Stimulated activated naive CD8-positive, alpha-beta T cell treated with anti-CD3 and anti-CD28 coated beads, Interleukin-15, amount 100 ng/mL, for 72 hours (primary cell): ENCODE data around the gene TMEM186.
A peak's percentile ranks its signal among the peaks of the same experiment; 100 is the strongest.
"Not testable (repeated sequence)": the region's sequence is repeated elsewhere in the genome, so short reads cannot be mapped to it uniquely, and the experiment has no call there.

ENCODE experiments used
- ATAC-seq: fragments of 150-1000 bp; cut with Tn5 transposase; 2 replicates; pipeline ENCODE4 v1.10.0; 2021; ENCODE audit warnings: mild to moderate bottlenecking, moderate library complexity
- DNase-seq, 2 donors: peaks; one replicate each; pipeline ENCODE4 v3.0.0; 2021 to 2022
- H3K27ac Mint-ChIP-seq, 2 donors: one replicate each; pipeline ENCODE4 v1.8.0; 2022; ENCODE audit warnings: mild to moderate bottlenecking in 2 of 2, mixed read lengths in 2 of 2, moderate library complexity in 2 of 2
- H3K27me3 Mint-ChIP-seq: one replicate; pipeline ENCODE4 v1.8.0; 2022; ENCODE audit warnings: mixed read lengths
- H3K4me1 Mint-ChIP-seq: one replicate; pipeline ENCODE4 v1.8.0; 2022; ENCODE audit warnings: mild to moderate bottlenecking, mixed read lengths
- H3K4me3 Mint-ChIP-seq, 2 donors: one replicate each; pipeline ENCODE4 v1.8.0; 2022; ENCODE audit warnings: mild to moderate bottlenecking in 2 of 2, mixed read lengths in 2 of 2, moderate library complexity in 1 of 2
- H3K9me3 Mint-ChIP-seq, 2 donors: one replicate each; pipeline ENCODE4 v1.8.0; 2022; ENCODE audit warnings: mixed read lengths in 2 of 2

The TMEM186 gene, protein sequence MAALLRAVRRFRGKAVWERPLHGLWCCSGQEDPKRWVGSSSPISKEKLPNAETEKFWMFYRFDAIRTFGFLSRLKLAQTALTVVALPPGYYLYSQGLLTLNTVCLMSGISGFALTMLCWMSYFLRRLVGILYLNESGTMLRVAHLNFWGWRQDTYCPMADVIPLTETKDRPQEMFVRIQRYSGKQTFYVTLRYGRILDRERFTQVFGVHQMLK

DNA sequence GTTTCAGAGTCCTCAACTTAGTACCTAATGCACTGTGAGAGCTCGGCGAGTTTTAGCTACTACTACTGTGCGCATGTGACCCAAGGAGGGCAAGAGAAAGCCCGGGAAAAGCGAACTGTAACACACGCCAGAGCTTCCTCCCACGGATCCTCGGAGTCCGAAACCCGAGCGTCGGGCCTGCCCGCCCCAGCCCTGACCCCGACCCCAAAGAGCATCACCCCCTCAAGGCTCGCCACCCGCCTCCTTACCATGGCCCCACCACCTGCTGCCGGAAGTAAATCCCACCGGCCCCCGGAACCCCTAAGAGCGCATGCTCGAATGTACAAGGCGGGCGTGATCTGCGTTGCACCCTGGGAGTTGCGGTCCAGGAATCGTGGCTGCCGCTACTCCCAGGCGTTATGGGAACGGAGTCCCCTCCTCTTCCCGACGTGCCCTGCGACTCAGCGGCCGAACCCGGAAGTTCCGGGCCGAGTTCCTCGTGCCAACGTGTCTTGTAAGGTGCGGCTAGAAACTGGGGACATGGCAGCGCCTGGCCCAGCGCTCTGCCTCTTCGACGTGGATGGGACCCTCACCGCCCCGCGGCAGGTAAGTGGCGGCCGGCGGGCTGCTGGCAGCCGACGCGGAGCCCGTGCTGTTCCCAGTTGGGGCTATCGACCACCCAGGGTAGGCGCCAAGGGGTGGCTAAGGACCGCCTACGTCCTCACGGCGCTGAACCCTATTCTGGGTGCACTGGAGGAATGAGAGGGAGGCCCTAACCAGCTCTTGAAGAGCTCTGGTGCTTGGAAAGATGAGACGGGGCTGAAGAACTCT, at the start of gene TMEM186, which contains the start of gene PMM2:
TSS of gene TMEM186 (minus strand) at position 276 of the 810 bp plus-strand sequence. CDS start at position 251, 25 bp downstream.
TSS of gene PMM2 (plus strand) at position 476 of the 810 bp plus-strand sequence. CDS start at position 520, 44 bp downstream.
- Mint-ChIP-seq H3K9me3 (no peaks in the 10 kb centered on the region), H3K4me1 (peaks cover 48% of the 10 kb centered on the region), H3K27ac (peak within 1 kb of the TSS; percentile 96 to 97), H3K4me3 (peak within 1 kb of the TSS; percentile 92 to 97), H3K27me3 (no peaks in the 10 kb centered on the region)
- DNase-seq (peak; percentile 89 to 94), ATAC-seq (peak; percentile 97)

DNA sequence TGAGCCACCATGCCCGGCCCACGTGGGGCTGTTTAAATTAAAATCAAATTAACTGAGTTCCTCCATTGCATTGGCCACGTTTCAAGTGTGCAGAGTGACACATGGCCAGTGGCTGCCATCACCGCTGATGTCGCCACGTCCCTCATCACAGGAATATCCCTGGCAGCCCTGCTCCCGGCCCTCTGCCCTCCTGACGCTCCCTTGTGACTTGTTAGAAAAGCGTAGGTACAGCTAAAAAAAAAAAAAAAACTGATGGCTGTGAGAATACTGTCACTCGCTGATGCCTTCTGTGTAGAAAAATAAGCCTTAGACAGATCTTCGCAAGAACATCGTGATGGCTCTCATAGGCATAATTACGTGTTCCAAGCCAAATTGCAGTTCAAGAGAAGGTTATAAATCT, 49.7 kb upstream of the TMEM186 start:
- H3K27me3 Mint-ChIP-seq = no peaks in the 10 kb centered on the region
- DNase-seq (no peak), ATAC-seq (no peak)
- no peak overlapping the region for H3K4me3 Mint-ChIP-seq
- H3K4me1 Mint-ChIP-seq = peaks cover 27% of the 10 kb centered on the region
- H3K27ac Mint-ChIP-seq = no peak overlapping the region
- H3K9me3 Mint-ChIP-seq = no peaks in the 10 kb centered on the region

- Mint-ChIP-seq H3K9me3 (no peaks in the 10 kb centered on the region), H3K27ac (peak overlapping the region in 1 of 2 donors; percentile 81), H3K27me3 (no peaks in the 10 kb centered on the region), H3K4me1 (peaks cover 27% of the 10 kb centered on the region), H3K4me3 (no peak overlapping the region)
- DNase-seq = no peak
- ATAC-seq = no peak
These were observed 49.0 kb upstream of the TMEM186 start for GRCh38 chr16:8846401-8846932.

DNA sequence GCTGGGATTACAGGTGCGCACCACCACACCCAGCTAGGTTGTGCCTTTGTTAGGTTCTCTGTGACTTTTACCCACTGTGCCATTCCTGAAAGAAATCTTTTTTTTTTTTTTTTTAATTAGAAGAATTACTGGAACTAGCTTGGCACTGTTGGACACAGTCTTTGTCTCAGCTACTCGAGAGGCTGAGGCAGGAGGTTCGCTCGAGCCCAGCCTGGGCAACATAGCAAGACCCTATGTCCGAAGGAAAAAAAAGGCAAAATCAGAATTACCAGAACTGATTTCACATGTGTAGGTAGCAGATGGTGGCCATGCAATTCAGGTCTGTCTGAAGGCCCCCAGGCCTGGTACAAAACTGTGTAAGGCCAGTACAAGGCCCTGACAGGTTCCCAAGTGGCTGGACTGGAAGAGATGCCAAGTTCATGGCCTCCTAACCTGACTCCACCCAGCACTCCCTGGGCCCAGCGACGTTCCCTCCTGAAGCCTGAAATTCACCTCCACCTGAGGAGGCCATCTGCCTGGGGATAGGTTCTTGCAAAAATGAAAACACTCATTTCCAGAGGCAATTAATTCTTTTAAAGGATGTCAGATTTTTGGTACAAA, 48.4 kb upstream of the TMEM186 start:
- H3K4me3 Mint-ChIP-seq = no peak overlapping the region
- no peaks in the 10 kb centered on the region for H3K27me3 Mint-ChIP-seq
- peak overlapping the region in 1 of 2 donors; percentile 8 for H3K27ac Mint-ChIP-seq
- peaks cover 25% of the 10 kb centered on the region for H3K4me1 Mint-ChIP-seq
- ATAC-seq (no peak), DNase-seq (no peak)
- H3K9me3 Mint-ChIP-seq = no peaks in the 10 kb centered on the region

- not testable (repeated sequence) for H3K4me1 Mint-ChIP-seq, H3K9me3 Mint-ChIP-seq, ATAC-seq, H3K27me3 Mint-ChIP-seq, DNase-seq, H3K4me3 Mint-ChIP-seq
- H3K27ac Mint-ChIP-seq = peak overlapping the region in 1 of 2 donors; percentile 34
These were observed 45.9 kb upstream of the TMEM186 start for GRCh38 chr16:8843296-8843695.

GRCh38 chr16:8842016-8842415, 44.6 kb upstream of the TMEM186 start:
- not testable (repeated sequence) for H3K4me1 Mint-ChIP-seq, H3K9me3 Mint-ChIP-seq, ATAC-seq, DNase-seq, H3K4me3 Mint-ChIP-seq, H3K27me3 Mint-ChIP-seq
- H3K27ac Mint-ChIP-seq = peak overlapping the region in 1 of 2 donors; percentile 47

- H3K9me3 Mint-ChIP-seq, DNase-seq, H3K27ac Mint-ChIP-seq, ATAC-seq, H3K4me1 Mint-ChIP-seq, H3K27me3 Mint-ChIP-seq, H3K4me3 Mint-ChIP-seq: not testable (repeated sequence)
These were observed 40.2 kb upstream of the TMEM186 start for GRCh38 chr16:8837594-8837993.

DNA sequence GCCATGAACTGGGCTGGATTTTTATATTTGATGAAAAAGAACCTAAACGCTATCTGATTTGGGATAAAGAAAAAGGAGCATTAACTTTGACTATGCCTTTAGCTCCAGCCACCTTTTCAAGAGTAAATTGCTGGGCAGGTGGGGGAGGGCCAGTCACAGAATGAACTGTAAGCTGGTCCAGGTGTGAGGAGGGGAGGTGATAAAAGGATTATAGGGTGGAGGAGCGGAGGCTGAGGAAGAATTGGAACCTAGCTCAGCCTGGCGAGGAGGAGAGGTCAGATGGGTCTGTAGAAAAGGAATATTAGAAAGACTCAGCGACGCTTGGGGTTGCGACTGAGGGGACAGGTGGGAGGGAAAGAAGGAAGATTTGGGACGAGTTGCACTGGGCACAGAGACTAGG, 39.4 kb upstream of the TMEM186 start:
- not testable (repeated sequence) for H3K27me3 Mint-ChIP-seq, DNase-seq, ATAC-seq, H3K4me3 Mint-ChIP-seq, H3K9me3 Mint-ChIP-seq, H3K27ac Mint-ChIP-seq
- H3K4me1 Mint-ChIP-seq = peaks cover 14% of the 10 kb centered on the region

GRCh38 chr16:8832717-8833105, 35.3 kb upstream of the TMEM186 start:
- Mint-ChIP-seq H3K27ac (peak overlapping the region; percentile 75 to 84), H3K27me3 (no peaks in the 10 kb centered on the region), H3K4me1 (peaks cover 27% of the 10 kb centered on the region), H3K9me3 (no peaks in the 10 kb centered on the region), H3K4me3 (no peak overlapping the region)
- peak; percentile 50 for ATAC-seq
- DNase-seq = no peak

DNA sequence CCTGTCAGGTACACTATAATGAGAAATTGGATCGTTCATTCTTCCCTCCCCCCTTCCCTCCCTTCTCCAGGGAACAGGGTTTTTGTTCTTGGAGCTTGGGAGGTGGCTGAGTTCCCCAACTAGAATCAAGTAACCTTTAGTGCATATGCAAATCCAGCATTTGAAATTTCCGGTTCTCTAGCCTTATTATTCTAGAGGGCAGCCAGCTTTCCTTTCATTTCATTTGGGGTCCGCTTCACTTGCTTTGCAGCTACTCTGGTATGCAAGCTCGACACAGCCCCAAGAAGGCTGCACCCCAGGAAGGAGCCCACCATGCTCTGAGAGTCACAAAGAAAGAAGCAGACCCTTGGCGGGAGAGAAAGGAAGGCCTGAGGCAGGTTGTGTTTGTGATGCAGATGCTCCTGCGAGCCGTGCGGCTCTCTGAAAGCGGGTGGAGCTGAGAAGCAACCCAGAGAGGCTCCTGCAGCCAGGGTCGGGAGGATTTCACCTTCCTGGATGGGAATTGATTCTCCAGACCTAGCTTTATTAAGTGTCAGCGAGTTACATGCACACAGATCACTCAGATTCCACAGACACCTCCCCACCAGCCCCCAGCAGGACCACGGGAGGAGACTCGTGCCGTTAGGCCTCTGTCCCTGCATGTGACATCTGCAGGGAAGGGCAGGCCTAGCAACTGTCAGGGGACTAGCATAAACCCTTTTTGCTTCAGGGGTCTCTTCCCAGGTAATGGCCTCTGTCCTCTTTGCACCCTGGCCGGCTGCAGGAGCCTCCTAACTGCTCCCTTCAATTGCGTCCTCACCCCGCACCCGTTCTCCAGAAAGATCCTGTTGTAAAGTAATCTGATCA, 34.7 kb upstream of the TMEM186 start:
- no peak for ATAC-seq
- Mint-ChIP-seq H3K4me1 (peaks cover 27% of the 10 kb centered on the region), H3K4me3 (no peak overlapping the region), H3K9me3 (no peaks in the 10 kb centered on the region), H3K27me3 (no peaks in the 10 kb centered on the region), H3K27ac (peak overlapping the region; percentile 83)
- no peak for DNase-seq

GRCh38 chr16:8831450-8831849, 34.0 kb upstream of the TMEM186 start:
- H3K27me3 Mint-ChIP-seq = no peaks in the 10 kb centered on the region
- ATAC-seq (no peak), DNase-seq (no peak)
- H3K4me3 Mint-ChIP-seq = no peak overlapping the region
- H3K9me3 Mint-ChIP-seq = no peaks in the 10 kb centered on the region
- peak overlapping the region in 1 of 2 donors; percentile 75 for H3K27ac Mint-ChIP-seq
- H3K4me1 Mint-ChIP-seq = peaks cover 27% of the 10 kb centered on the region

GRCh38 chr16:8828541-8829165, 31.2 kb upstream of the TMEM186 start:
- Mint-ChIP-seq H3K4me1 (peaks cover 27% of the 10 kb centered on the region), H3K9me3 (no peaks in the 10 kb centered on the region), H3K27ac (peak overlapping the region in 1 of 2 donors; percentile 78), H3K27me3 (no peaks in the 10 kb centered on the region), H3K4me3 (no peak overlapping the region)
- DNase-seq = no peak
- no peak for ATAC-seq

- H3K4me3 Mint-ChIP-seq = no peak overlapping the region
- H3K27ac Mint-ChIP-seq = no peak overlapping the region
These were observed 28.9 kb upstream of the TMEM186 start for GRCh38 chr16:8826278-8826879.

DNA sequence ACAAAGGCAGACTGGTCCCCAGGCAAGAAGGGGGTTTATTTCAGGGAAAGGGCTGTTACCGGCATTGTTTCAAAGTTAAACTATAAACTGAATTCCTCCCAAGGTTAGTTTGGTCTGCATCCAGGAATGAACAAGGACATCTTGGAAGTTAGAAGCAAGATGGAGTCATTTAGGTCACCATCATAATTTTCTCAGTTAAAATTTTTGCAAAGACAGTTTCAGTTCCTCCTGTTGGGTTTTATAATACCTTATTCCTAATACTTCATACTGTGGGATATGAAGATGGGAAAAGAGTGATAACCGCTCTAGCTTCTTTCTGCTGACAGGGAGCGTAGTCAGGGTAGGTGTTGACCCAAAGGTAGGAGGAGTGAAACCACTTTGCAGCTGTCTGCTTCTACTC, 25.0 kb upstream of the TMEM186 start:
- no peaks in the 10 kb centered on the region for H3K27me3 Mint-ChIP-seq
- DNase-seq (no peak), ATAC-seq (no peak)
- no peak overlapping the region for H3K4me3 Mint-ChIP-seq
- peaks cover 7% of the 10 kb centered on the region for H3K4me1 Mint-ChIP-seq
- H3K27ac Mint-ChIP-seq = no peak overlapping the region
- no peaks in the 10 kb centered on the region for H3K9me3 Mint-ChIP-seq

More at GRCh38 chr16:8826278-8826879, 28.9 kb upstream of the TMEM186 start:
- H3K9me3 Mint-ChIP-seq = no peaks in the 10 kb centered on the region
- H3K27me3 Mint-ChIP-seq = no peaks in the 10 kb centered on the region
- DNase-seq (no peak), ATAC-seq (no peak)
- peaks cover 9% of the 10 kb centered on the region for H3K4me1 Mint-ChIP-seq
